ENCODE data around the gene FMN1.

Gene FMN1

DNA sequence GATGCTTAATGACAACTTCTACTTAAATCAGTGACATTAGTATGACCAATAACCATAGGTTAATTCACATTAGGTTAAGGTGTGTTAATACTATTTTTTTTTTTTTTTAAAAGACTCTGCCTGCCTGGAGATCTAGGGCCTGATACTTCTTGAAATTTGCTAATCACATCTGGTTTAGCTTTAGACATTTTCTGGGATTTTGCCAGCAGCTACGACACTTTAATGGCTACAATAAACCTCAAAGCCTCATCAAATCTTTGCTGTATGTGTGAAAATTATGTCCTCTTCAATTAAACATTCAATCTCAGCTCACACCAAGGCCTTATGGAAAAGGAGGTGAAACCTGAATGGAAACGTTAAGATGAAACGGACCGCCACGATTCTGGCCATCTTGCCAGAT lies 308.8 kb downstream of the FMN1 start:
- DNase-seq (ENCODE audit: low spot score), result no peak

DNA sequence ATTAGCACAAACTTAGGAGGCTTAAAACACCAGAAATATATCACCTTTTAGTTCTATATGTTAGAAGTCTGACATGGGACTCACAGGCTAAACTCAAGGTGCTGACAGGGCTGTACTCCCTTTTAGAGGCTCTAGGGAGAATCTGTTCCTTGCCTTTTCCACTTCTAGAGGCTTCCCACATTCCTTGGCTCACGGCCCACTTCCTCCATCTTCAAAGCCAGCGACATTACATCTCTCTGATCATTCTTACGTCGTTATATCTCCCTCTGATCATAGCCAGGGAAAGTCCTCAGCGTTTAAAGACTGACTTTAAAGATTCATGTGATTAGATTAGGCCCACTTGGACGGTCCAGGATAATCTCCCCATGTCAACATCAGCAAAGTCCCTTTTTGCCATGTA lies 310.4 kb downstream of the FMN1 start:
- no peak for DNase-seq (ENCODE audit: low spot score)

DNA sequence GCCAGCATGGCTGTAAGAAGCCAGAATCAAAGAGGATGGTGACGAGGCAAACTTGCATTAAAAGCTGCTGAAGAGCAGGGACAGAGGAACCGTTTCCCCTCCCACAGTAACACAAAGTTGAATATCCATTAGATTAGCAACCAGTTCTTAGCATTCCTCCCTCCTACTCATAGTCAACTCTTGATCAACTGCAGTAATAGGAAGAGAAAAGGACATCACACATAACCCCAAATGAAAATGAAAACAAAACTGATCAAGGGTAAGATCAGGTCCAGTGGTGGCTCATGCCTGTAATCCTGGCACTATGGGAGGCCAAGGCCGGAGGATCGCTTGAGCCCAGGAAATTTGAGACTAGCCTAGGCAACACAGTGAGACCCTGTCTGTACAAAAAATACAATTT lies 311.6 kb downstream of the FMN1 start:
- DNase-seq (ENCODE audit: low spot score), result no peak

DNA sequence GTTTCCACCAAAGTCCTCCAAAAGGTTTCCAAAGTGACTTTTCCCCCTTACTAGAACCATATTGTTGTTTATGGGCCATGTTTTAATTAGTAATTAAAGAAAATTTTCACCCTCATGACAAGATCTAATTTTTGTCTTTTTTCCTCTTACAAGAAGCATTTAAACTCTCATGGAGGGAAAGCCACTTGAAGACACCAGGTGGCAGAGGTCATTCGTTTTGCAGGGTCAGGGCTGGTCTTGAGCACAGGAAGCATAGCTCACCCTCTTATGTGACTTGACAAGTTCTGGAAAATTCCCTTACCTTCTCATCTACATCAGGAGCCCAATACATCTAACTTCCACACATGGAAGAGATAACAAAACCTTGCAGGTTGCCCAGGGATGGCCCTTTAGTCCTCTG lies 313.0 kb downstream of the FMN1 start:
- DNase-seq (ENCODE audit: low spot score), result no peak

DNA sequence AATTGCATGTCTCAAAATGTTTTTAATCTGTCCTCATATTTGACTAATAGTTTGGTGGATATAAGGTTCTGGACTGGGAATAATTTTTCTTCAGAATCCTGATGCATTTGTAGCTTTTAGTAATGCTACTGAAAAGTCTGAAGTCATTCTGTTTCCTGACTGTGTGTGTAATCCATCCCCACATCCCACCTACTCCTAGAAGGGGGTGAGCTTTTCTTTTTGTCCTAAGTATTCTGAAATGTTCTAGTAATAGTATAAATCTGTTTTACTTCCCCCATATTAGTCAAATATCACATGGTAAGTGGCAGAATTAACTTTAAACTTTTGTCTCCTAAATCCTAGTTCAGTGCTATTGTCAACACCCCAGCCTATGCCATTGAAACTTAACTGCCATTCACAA lies 313.9 kb downstream of the FMN1 start:
- no peak for DNase-seq (ENCODE audit: low spot score)

DNA sequence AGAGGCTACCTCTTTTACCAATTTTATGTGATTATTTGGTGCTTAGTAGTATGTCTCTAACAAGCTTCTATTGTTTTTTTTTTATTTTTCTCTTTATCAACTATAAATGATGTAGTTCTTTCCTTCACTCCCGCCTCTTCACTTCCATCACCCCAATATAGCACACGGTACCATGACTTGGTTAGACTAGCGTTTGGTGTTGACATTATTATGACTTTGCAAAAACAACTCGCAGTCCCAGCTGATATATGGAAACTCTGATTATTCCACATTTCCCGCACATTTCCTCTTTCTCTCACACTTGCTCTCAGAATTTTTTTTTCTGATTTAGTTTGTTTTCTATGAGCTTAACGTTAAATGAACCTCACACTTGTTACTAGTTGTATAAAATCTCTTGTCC lies 314.5 kb downstream of the FMN1 start:
- no peak for DNase-seq (ENCODE audit: low spot score)

DNA sequence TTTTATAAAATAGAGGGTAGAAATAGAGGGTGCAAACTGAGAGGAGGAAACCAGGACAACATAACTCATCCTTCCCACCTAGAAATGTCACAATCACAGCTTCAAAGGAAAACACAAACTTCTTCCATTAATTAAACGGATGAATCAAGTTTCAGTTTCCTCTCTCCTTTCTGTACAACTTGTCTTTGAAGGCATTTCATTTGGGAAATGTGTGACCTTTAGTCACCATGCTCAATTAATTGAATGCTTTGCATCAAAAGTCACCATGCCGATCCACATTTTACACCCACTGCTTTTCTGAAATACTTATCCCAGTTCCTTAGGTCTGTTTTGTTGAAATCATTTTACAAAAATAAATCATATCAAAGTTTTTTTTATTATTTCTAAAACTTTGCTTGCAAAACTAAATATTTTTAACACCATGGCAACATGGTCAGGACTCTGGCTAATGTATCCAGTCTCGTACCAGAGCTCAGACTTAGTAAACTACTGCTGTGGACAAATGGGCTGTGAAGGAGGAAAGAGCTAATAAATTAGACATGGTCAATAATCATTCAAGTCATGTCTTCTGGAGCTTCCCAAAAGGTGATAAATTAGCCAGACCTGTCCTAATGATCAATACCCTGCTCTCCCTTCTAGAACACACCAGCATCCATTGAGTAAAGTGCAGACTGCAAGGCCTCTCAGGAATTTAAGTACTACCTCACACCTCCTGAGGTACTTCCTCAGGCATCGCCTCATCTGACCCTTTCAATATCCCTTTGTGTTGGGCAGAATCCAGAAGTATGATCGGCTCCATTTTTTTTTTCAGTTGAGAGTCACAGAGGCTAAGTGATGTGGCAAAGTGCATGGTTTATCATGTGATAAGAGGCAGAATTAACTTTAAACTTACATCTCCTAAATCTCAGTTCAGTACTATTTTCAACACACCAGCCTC lies 315.4 kb downstream of the FMN1 start:
- DNase-seq (ENCODE audit: low spot score), result no peak

DNA sequence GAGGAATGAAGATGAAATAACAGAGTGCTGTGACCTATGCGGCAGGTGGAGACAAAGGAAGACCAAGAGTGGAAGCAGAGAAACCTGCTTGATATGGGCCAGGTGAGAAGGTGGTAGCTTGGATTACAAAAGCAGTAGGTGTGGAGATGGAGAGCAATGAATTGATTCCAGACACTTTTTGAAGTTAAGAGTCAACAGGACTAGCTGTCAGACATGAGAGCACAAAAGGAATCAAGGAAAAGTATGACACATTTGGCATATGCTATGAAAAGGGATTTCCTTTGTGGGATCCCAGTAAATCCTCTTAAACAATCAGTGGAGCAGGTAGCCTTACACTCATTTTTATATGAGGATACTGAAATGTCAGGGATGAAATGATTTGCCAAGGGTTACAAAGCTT lies 316.2 kb downstream of the FMN1 start:
- no peak for DNase-seq (ENCODE audit: low spot score)

DNA sequence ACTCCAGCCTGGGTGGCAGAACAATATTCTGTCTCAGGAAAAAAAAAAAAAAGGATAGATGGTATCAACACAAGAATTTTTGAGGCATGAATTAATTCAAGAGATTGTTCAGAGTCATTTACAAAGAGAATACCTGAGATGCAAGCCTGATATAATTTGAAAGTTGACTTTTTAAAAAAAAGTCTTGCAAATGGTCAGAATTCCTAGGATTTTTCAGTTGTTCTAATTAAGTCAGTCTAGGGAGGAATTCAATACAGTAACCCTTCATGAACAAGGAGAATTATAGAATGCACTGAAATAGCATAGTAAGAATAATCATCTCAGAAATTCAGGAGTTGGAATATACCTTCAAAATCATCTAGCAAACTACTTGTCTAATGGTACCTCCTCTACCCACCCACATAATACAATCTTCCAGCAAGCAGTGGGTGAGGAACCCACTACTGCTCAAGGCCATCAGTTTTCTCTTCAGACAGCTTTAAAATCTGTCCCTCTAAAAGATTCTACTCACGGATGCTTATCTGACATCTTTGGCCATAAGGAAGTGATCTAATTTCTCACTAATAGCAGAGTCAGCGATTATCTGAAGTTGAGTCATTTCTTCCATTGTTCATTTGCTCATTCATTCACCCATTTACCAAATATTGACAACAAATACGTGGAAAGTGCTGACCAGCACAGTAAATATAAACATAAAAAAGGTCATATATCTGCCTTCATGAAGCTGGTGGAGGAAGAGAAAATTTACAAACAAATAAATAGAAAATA lies 317.1 kb downstream of the FMN1 start:
- DNase-seq (ENCODE audit: low spot score), result no peak

DNA sequence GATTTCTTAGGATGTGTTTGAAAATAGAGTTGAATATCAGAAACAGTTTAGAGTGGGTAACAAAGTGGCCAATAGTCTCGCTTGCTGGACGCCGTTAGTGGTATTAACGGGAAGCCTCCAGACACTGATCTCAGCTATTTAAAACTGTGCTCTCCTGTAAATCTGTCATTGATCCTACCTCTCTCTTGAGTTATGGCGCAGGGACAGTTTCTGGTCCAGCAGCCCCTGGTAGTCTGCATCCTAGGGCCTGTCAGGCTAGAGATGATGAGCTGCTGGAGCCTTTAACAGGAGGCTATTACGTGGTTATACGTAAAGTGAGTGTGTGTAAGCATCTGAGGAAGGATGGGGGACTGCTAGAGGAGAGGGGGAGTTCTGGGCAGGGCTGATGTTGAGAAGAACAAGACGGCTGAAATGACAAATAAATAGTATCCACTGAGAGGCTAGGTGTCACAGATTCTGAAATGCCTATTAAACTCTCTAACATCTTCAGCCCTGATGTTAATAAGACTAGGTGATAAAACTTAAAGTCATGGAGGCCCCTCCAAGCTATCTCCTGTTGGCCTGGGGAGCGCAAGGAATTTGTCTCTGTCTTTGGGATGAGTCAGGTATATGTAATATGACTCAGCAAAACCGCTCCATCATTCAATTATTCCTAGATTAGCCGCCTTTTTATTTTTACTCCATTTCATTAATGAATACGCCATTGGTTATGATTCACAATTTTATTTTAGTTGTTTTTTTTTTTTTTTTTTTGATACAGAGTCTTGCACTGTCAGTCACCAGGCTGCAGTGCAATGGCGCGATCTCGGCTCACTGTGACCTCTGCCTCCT lies 321.0 kb downstream of the FMN1 start:
- no peak for DNase-seq (ENCODE audit: low spot score)

DNA sequence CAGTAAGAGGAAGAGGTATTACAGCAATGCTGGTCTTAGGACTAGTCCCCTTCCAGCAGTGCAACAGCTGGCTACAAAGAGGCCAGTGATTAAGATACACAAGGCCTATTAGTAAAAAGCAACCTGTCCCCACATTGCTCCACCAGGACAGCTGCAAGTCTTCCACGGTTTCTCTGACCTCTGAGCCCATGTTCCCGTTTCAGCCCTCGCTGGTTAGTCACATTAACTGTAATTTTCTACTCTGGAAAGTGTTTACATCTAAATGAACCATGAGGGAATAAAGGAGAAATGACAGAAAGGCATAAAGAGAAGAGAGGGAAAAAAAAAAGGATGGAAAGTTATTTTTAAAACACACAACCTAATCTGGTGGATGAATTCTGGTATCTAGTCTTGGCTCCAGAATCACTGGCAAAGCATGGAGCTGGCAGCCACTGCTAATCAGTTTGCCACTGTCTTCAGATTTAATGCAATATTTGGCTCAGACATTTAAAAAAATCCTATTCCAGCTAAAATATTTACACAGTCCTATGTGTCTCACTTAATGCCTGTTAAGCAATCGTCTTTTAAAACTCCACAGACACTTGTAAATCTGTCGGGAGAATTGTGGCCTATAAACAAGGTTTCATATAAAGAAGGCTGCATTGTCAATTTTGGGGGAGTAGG lies 321.8 kb downstream of the FMN1 start:
- DNase-seq (ENCODE audit: low spot score), result no peak

DNA sequence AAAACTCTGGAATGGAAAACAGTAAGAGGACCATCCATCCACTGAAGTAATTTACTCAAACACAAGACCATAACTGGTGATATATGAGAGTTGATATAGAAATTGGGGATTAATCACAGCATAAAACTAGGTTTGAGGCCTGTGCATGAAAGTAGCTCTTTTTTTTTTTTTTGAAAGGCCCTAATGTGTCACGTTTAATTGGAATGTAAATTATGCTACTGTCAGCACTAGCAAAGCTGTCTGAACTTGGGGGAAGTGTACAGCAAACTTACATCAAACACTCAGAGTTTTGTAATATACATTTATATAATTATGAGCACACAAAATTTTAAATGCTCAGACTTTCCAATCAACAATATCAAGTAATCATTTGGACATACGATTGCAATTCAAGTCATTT lies 322.6 kb downstream of the FMN1 start:
- no peak for DNase-seq (ENCODE audit: low spot score)

DNA sequence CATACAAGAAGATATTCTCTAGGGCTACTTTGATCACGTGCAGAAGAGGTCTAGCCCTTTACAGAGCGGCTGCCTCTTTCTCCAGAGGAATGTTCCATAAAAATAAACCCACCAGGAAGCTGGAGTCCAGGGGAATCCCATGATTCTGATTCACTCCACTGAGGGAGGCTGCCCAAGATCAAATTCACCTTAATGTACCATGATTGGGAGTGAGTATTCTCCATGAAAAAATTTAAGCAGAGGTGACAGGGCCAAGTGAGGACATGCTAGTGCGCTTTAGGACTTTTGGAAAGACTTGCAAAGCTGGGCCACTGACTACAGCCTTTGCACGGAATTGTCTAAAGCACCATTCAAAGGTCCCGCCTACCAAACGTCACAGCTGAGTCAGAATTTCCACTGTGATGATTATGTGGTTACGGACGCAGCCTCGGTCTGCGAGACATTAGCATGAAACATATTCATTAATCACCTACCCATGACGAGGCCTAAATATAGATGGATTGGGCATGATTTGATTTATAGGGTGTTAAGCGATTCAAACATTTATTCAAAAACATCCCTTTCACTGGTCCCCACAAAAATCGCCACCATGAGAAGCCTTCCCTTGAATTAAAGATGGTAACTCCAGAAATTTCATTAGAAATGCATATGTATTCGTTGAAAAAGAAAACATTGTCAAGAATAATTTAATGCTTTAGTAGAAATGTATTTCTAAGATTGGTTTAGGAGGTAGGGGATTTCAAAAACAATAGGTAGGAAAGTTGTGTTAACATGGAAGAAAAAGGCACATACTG lies 324.1 kb downstream of the FMN1 start:
- DNase-seq (ENCODE audit: low spot score), result no peak

DNA sequence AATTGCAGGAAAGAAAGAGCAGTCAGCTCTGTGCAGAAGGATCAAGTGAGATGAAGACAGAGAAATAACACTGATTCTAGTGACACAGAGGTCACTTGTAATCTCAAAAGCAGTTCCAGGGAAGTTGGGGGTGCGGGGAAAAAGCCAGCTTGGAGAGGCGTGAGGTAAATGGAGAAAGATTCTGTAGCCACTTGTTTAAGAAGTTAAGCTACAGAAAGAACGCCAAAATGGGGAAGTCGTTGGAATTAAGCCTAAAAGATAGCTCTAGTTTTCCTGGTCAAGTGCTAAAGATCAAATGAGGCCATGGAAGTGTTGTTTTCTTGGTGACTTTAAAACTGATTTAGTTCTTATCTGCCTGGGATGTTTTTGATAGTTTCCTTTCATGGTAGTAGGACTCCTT lies 324.7 kb downstream of the FMN1 start:
- no peak for DNase-seq (ENCODE audit: low spot score)

DNA sequence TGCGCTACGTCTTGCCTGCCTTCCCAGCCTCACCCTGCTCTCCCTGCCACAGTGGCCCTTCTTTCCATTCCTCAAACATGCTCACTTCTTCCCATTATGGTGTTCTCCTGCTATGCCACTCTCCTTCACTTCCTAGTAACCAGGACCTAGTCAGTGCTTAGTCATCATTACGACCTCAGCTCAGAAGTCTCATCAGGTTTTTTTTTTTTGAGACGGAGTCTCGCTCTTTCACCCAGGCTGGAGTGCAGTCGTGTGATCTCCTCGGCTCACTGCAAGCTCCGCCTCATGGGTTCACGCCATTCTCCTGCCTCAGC lies 327.2 kb downstream of the FMN1 start:
- no peak for DNase-seq (ENCODE audit: low spot score)

DNA sequence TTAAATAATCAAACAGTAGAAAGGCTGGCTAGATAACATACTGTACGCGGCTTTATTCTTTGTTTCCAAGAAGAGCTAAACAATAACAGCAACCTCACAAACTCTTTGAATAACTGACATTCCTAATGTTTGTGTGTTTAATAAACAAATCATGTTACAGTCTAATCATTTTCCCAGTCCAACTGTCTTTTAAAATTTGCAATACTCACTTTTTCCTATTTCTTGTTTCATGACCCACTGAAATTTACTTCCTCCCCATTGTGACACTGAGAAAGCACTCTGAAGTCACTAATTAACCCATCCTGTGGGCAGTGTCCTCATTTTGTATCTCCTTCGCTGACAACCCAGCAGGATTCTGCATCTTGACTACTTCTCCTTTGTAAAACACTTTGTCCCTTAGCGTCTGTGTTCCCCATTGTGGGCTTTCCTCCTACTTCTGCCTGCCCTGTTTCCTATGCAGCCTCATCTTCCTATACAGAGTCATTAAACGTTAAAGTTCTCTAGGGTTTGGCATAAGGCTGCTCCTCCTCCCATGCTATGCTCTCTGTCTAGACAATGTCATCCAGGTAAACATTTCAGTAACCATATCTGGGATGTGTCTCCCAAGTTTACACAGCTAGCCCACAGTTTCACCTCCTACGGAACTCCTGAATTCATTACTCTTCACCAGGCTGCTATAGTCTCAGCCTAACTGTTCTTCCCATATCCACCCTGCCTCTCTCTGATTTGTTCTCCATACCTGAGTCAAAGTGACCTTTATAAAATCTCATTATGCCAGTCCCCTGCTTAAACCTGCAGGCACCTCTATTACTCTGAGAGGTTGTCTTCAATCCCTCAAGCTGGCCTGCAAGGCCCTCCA lies 327.8 kb downstream of the FMN1 start:
- DNase-seq (ENCODE audit: low spot score), result no peak

DNA sequence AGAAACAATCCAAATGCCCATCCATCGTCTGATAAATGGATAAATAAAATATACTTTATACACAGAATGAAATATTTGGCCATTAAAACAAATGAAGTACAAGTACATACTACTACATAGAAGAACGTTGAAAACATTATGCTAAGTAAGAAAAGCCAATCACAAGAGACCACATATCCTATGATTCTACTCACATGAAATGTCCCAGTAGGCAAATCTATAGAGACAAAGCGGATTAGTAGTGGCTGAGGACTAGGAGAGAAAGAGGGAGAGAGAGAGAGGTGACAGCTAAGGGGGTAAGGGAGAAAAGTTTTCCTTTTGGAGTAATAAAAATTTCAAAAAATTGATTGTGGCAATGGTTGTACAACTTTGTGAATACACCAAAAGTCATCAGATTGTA lies 329.7 kb downstream of the FMN1 start:
- DNase-seq (ENCODE audit: low spot score), result no peak

DNA sequence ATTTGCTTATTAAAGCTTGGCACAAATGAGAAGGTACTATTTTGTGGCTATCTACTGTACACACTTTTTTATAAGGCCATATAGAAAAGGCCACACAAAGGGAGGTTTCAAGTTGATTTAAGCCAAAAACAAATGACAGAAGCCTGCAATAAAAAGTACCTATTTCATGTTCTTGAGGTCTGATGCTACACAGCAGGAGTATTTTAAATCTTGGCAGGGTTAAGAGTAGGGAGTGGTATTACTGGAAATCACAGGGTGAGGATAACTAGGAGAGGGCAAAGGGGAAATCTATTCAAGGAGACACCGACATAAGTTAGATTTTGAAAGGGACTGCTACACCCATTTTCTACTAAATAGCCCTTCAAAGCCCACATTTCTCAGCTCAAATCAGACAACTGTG lies 330.5 kb downstream of the FMN1 start:
- no peak for DNase-seq (ENCODE audit: low spot score)

DNA sequence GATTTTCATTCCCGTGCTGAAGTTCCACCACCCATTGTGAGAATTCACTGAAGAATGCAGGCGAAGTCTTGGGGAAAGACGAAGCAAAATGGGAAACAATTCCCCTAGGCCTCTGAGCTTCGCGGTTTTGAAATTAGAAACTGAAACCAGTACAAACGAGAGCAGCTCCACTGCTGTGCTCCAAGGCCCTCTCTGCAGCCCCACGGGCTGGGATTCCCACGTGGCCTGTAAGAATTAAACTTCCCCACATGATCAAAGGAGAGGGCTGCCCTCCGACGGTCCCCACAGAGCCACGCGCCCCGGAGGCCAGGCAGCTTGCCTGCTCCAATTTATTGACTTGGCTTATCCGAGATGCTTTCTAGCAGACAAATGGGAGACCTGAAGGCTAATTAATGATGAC lies 332.8 kb downstream of the FMN1 start:
- no peak for DNase-seq (ENCODE audit: low spot score)

DNA sequence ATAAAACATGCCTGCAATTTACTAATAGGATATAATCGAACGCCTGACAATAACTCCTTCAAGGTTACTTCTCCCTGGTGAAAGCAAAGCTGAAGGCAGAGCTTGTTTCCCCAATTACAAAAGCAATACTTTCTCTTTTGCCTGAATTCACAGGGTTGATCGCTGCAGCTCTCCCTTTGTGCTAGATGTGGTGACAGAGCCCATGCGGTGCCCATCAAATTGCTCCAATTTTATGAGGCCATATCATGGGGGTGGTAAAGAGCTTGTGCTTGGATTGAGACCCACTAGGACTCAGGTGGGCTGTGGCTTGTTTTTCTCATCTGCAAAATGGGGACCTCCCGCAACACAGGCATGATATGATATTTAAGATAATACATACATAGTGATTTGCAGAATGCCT lies 333.3 kb downstream of the FMN1 start:
- no peak for DNase-seq (ENCODE audit: low spot score)
